Stimulated activated CD4-positive, alpha-beta T cell treated with anti-CD3 and anti-CD28 coated beads, Interleukin-15, amount 100 ng/mL, for 1 hour (primary cell): ENCODE results near the gene POMZP3.
A peak's percentile ranks its signal among the peaks of the same experiment; 100 is the strongest.
"Not testable (repeated sequence)": the region's sequence is repeated elsewhere in the genome, so short reads cannot be mapped to it uniquely, and the experiment has no call there.

ENCODE experiments used
- DNase-seq, 2 donors: peaks; one replicate each; pipeline ENCODE4 v3.0.0-alpha.2; 2020; ENCODE audit warnings: low read depth in 1 of 2, low spot score in 1 of 2

Gene POMZP3

DNA sequence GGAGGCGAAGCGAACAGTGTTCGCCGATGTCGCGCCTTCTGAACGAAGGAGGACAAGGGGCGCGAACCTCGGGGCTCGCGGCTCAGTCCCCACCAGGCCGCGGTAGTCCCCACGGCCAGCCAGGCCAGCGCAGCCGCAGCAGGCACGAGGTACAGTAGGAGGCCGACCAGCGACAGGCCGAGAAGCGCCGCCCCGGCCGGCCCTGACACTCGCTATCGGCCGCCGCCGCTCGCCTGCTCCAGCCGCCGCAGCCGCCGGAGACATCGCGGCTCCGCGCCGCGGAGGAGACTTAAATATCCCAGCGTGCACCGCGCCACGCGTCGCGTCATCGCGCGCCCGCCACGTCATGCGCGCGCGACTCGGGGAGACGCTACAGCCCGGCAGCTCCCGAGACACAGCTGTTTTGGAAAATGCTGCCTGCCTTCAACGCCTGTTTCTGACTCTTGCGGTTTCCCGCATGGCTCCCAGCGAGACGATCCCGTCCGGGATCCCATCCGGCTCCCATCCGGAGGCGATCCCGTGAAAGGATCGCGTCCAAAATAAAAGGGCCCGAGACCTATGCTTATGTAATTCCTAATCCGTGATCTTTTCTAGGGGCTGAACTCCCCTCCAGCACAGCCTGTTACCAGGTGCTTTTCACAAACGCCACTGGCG lies at the start of gene POMZP3:
TSS of gene POMZP3 (minus strand) at position 291 of the 654 bp plus-strand sequence. CDS start 1,215 bp downstream, outside the sequence.
- DNase-seq, result peak; percentile 9 to 21

DNA sequence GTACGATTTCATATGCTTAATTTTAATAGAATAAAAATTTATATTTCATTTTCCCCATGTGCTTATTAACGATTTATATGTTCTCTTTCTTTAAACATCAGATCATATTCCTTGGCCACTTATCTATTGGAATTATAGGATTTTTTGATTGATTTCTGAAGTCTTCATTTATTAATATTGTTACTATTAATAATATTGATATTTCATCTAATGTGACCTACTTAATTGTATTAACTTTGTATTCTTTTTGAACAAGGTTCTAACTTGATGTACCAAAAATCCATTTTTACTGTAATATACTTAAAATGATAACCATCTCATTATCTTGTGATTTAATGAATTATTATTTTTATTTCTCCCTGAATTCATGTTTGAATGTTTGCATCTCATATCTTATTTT lies 48.7 kb upstream of the POMZP3 start:
- not testable (repeated sequence) for DNase-seq

DNA sequence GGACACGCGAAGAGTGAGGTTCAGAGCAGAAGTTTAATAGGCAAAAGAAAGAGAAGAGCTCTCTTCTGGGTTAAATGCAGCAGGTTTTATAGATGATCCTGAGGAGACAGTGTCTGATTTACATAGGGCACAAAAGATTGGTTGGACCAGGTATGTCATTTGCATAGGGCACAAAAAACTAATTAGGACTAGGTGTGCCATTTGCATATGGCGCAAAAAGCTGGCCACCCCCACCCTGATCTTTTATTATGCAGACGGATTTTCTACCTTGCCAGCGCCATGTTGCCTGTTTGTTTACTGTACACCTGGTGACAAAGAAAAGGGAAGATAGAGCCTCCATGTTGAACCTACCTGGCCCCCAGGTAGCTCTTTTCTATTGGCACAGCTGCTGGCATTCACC lies 46.3 kb upstream of the POMZP3 start:
- DNase-seq, result not testable (repeated sequence)

DNA sequence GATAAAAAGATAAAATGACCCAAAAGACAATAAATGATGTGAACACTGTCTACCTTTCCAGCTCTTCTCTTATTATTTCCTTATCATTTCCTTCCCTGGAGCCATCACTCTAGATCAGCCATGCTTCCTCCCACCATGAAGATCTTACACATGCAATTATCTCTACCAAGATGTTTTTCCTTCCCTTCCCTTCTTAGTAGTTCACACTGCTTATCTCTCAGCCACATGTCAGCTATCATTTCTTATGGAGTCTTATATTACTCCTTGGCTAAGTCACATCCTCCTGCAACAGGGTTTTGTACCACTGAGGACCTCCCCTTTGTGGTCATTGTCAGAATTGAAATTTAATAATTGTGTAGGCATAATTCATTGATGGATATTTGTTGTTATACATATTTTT lies 32.1 kb upstream of the POMZP3 start:
- not testable (repeated sequence) for DNase-seq

DNA sequence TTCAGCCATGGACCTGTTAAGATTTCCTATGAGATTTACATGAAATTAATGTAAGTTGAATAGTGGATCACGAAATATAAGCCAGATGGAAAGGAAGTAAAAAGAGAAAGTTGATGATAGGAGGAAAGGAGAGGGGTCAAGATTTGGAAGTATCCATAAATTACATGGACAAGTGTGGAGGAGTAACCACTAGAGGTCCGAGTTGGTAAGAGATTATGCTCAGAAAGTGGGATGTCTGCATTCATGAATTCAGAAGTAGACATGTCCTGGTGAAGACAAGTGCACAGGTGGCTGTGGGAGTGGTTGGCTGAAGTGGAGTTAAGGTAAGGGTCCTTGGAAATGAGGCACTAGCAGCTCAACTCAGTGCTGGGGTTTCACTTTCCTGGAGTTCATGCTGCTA lies 29.3 kb upstream of the POMZP3 start:
- not testable (repeated sequence) for DNase-seq

DNA sequence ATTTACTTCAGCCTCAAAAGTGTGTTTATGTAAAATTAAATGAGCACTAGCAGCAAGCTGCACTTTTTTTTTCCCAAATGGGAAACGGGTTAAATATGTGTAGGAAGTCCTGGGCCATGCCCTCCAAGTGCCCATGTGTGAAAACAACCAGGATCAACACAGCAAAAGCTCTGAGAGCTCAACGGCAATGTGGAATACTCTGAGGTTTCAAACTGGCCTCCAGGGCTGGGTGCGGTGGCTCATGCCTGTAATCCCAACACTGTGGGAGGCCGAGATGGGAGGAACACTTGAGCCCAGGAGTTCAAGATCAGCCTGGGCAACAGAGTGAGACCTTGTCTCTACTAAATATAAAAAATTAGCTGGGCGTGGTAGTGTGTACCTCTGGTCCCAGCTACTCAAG lies 15.5 kb upstream of the POMZP3 start:
- DNase-seq, result not testable (repeated sequence)

DNA sequence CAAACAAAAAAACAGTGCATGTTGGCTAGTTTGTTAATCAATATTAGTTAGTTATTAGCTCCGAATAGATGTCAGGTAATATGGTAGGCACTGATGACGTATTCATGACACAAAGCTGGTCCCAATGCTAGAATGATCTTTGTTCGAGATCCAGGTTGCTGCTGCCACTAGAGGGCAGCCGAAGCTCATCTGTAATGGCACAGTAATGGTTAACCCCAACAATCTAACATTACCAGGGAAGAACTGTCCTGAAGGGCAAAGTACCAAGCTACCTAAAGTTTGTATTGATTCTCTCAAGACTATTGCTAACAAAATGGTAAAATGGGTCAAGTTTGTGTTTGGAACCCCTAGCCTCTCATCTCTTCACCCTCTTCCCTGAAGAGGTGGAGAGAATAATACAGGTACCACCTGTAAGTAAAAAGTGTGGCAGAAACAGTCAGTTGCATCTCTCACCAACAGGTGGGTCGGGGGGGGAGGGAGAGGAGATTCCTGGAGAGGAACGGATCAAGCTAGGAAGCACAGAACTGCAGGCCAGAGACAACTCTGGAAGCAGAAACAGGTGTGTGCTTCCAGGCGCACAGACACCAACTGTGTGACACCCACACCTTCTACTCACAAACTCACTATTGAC lies 10.1 kb upstream of the POMZP3 start:
- DNase-seq, result not testable (repeated sequence)

DNA sequence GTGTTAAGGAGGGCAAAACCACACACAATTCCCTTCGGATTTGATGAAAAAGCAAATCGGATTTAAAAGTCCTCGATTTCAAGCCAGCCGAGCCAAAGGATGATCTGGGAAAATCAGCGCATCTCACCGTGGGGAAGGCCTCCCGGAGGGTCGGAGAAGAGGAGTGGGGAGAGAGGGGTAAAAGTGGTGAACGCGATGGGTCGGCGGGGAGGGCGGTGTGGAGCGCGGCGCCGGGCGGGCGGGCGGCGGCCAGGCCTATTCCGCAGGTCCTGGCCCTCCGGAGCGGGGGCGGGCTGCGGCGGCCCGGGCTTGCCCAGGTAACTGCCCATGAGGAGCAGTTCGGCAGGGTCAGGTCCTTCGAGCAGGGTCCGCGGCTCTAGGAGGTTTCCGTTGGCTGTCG lies 498 bp downstream of the POMZP3 start:
- DNase-seq, result not testable (repeated sequence)

DNA sequence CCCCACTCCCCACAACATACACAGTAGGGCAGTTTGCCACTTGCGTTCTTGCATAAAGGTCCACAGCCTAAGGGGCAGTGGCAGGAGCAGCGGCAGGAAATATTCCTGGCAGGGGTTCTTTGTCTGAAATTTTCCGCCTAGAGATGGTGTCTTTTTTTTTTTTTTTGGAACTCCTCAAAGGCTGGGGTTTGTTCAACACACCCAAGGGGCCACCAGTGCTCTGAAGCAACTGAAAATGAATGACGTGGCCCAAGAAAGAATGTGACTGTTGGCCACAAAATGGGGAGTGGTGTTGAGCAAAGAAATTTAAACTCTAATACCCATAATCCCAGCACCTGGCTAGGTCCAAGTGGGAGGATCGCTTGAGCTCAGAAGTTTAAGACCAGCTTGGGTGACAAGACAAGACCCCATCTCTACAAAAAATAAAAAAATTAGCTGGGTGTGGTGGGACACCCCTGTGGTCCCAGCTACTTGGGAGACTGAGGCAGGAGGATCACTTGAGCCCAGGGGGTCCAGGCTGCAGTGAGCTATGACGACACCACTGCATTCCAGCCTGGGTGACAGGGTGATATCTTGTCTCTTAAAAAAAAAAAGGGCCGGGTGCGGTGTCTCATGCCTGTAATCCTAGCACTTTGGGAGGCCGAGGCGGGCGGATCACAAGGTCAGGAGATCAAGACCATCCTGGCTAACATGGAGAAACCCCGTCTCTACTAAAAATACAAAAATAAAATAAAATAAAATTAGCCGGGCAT lies 7.5 kb downstream of the POMZP3 start:
- not testable (repeated sequence) for DNase-seq

DNA sequence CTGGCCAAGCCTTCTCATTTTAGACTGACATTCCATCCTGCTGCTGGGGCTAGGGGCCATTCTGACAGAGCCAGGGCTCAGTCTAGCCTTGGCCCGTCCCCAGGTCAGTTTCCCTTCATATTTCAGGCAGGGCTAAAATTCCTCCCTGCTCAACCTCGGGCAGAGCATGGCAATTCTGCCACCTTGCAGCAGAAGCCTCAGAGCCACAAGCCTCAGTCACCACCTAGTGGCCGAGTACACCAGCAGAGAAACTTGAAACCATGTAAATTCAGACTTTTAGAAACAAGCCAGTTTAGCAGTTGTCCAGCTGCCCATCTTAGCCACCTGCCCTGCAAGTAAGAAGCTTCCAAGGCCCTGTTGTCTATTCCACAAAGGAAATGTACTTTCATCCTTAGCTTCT lies 13.3 kb downstream of the POMZP3 start:
- DNase-seq, result not testable (repeated sequence)

DNA sequence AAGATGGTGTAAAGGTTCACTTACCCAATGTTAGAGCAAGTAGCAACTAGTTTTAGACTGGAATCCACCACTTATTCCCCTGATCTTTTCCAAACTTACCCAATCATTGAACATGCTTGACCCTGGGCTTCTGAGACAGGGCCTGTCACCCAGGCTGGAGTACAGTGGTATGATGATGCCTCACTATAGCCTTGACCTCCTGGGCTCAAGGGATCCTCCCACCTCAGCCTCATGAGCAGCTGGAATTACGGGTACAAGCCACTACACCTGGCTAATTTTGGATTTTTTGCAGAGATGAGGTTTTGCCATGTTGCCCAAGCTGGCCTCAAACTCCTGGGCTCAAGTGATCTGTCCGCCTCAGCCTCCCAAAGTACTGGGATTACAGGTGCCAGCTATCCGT lies 14.8 kb downstream of the POMZP3 start:
- not testable (repeated sequence) for DNase-seq

DNA sequence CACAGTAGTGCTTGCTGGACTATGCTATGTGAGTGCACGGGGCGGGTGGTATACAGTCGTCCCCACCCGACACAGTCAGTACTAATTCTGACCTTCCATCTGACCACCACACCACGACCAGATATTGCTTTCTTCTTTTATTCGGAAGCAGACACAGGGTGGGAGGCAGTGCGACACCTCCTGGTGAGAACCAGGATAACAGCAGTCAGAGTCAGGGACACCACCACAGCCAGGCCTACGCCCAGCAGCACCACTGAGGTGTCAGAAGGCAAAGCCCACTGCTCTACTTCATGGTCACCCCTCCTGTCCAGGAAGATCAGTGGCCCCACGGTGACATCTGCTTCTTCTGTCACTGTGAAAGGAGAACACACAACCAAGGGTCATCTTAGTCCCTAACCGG lies 17.2 kb downstream of the POMZP3 start:
- not testable (repeated sequence) for DNase-seq

DNA sequence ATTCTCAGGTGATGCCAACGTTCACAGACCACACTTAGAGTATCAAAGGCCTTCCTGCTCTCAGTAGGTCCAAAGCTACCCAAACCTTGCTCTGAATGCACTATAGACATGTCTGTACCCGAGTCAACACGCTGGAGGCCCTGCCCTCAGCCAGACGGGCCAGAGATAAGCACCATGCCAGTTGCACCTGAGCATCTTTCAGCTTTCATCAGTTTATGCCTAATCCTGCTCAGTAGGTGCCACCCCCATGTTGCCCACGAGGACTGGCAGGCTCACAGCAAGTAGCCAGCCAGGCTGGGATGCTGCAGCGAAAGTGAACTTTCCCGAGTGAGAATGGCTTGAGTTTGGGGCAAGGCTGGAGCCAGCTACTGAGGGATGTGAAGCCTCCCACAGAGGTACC lies 18.6 kb downstream of the POMZP3 start:
- DNase-seq, result not testable (repeated sequence)

DNA sequence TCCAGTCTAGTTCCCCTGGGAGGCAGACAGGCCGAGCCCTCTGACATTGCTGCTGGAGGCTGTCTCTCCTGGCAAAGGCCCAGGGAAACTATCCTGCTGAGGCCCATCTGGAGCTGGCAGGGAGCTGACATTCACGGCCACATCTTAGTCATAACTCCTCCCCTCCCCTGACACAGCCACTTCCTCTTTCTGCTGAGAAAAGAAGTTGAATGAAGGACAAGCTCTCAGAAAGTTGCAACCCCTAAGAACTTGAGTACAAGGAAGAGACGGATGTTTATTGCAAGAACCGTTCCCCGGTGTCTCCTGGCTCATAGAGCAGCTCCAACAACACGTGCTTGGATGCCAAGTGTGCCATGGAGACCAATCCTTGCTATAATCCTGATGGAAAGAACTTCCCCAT lies 21.1 kb downstream of the POMZP3 start:
- peak in 1 of 2 donors; percentile 33 for DNase-seq

DNA sequence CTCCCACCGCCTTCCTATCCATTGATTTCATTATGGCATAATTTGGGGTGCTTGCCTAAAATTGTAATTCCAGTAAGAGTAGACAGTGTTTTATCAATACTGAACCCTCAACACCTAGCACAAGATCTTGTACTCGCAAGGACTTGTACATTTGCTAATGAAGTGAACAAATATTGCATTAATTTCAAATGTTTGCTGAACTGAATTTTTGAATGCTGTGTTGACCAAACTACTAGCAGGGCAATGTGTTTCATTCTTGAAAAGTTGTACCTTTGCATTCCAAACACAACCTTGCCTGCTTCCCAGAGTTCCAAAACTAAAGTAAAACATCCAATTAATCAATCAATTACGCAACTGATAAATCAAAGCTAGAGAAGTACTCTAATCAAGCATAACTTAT lies 26.4 kb downstream of the POMZP3 start:
- not testable (repeated sequence) for DNase-seq

DNA sequence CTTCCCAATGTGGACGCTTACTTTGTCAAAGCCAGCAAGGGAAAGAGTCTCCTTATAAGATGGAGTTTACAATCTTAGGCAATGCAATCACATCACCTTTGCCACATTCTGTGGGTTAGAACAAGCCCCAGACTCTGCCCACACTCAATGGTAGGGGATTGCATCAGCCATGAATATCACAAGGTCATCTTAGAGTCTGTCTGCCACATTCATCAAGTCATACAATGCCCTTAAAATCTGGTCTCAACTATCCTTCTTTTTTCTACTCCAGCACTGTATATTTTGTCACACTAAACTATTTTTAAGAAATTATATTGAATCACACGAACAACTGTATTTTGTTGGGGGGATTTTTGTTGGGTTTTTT lies 27.0 kb downstream of the POMZP3 start:
- DNase-seq, result not testable (repeated sequence)

DNA sequence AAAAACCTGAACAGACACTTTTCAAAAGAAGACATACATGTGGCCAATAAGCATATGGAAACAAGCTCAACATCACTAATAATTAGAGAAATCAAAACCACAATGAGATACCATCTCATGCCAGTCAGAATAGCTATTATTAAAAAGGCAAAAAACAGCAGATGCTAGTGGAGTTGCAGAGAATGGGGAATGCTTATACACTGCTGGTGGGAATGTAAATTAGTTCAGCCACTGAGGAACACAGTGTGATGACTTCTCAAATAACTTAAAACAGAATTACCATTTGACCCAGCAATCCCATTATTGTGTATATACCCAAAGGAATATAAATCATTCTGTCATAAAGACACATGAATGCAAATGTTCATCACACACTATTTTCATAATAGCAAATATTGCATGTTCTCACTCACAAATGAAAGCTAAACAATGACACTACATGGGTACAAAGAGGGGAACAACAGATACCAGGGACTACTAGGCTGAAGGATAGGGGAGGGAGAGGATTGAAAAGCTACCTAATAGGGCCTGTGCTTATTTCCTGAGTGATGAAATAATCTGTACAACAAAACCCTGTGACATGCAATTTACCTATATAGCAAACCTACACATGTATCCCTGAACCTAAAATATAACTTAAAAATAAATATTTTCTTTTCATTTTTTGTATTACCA lies 28.4 kb downstream of the POMZP3 start:
- DNase-seq, result not testable (repeated sequence)

DNA sequence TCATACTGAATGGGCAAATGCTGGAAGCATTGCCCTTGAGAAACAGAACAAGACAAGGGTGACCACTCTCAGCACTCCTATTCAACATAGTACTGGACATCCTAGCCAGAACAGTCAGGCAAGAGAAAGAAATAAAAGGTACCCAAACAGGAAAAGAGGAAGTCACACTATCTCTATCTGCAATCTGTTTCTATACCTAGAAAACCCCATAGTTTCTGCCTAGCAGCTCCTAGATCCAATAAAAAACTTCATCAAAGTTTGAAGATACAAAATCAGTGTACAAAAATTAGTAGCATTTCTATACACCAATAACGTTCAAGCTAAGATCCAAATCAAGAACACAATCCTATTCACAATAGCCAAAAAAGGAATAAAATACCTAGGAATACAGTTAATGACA lies 29.8 kb downstream of the POMZP3 start:
- not testable (repeated sequence) for DNase-seq

DNA sequence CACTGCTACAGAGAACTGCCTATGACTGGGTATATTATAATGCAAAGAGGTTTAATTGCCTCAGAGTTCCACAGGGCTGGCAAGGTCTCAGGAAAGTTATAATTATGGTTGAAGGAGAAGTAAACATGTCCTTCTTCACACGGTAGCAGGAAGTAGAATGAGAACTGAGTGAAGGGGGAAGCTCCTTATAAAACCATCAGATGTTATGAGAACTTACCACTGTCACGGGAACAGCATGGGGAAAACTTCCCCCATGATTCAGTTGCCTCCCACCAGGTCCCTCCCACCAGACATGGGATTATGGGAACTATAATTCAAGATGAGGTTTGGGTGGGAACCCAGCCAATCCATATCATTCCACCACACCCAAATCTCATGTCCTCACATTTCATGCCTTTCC lies 34.4 kb downstream of the POMZP3 start:
- DNase-seq, result not testable (repeated sequence)

DNA sequence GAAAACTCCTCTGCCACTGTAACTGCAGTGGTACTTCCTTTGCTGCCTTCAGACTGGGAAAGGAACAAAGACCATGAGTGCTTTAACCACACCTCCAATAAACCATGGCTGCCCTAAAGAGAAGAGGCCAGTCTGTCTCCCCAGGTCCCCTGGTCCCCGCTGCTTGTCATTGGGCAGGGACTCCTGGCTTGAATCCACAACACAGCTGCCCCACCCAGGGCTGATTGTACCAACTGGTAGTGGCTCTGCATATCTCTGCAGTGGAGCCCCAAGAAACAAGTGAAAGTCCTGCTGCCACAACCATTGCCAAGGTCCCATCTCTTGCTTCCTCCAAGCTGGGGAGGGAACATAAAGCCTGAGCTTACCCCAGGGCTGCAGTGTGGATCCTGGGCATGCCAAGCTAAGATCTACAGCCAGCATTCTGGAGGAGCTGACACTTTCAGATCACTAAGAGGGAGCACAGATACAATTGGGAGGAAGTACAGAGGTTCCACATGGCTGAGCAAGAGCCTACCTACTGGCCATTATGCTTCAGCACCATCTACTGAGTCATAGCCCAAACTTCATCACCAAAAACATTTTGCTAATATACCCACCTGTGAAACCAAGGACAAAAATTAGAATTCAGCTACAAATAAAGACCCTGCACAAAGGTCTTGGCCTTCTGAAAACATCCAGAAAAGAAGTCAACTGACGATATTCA lies 35.3 kb downstream of the POMZP3 start:
- DNase-seq, result not testable (repeated sequence)

DNA sequence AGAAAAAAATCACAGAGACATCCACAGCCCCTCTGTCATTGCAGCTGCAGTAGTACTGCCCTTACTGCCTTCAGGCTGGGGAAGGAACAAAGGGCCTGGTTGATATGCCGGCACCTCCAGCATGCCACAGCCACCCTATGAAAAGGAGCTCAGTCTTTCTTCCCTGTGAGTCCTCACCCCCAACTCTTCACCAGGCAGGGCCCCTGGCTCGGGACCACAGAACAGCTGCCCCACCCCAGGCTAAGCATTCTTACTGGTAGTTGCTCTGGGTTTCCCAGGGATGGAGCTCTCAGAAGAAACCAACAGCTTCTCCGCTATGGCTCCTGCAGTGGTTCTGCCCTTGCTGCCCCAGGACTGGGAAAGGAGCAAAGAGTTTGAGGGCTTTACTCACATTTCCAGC lies 36.0 kb downstream of the POMZP3 start:
- DNase-seq, result not testable (repeated sequence)
